K562 (cell line): ENCODE measurements around the gene SIRT7. TPM values are rescaled to one million over a fixed set of nuclear protein-coding genes. Genes with fewer than 3 reads are reported as not detected.

Experiments used
- ARID1B ChIP-seq: fragments of 450-650 bp; IDR thresholded peaks from 2 replicates; pipeline ENCODE4 v1.6.1; 2016; ENCODE audit warnings: antibody characterized with exemption, mild to moderate bottlenecking, inconsistent platforms
- BHLHE40 ChIP-seq: IDR thresholded peaks from 2 replicates; pipeline ENCODE4 v1.6.1; 2011; ENCODE audit warnings: low read length, improper control_type of control experiment
- CUX1 ChIP-seq: fragments of 200-800 bp; sonication (Bioruptor generic); IDR thresholded peaks from 2 replicates; pipeline ENCODE4 v1.6.1; 2016; ENCODE audit warnings: missing genetic modification characterization, missing compliant biosample characterization
- FOXM1 ChIP-seq, 2 experiments: fragments of 450-650 bp in 1 of 2; sonication (generic) in 1 of 2; formaldehyde crosslinking in 1 of 2; IDR thresholded peaks; 2 replicates each; pipeline versions ENCODE4 v1.6.1 to v1.9.0; 2017 to 2022; ENCODE audit warnings: low read depth in 2 of 2, mild to moderate bottlenecking in 2 of 2, missing genetic modification reagents in 1 of 2, moderate library complexity in 1 of 2
- LEF1 ChIP-seq: fragments of 450-650 bp; IDR thresholded peaks from 2 replicates; pipeline ENCODE4 v1.6.1; 2016; ENCODE audit warnings: mild to moderate bottlenecking
- NKRF ChIP-seq: fragments of 450-650 bp; IDR thresholded peaks from 2 replicates; pipeline ENCODE4 v1.6.1; 2016; ENCODE audit warnings: borderline replicate concordance
- NR2F6 ChIP-seq: fragments of 450-650 bp; formaldehyde crosslinking; IDR thresholded peaks from 2 replicates; pipeline ENCODE4 v1.4.0; 2020; ENCODE audit warnings: mild to moderate bottlenecking
- POLR2H ChIP-seq: IDR thresholded peaks from 2 replicates; pipeline ENCODE4 v1.6.1; 2016; ENCODE audit warnings: missing genetic modification characterization, low read depth, mild to moderate bottlenecking, control low read depth, missing compliant biosample characterization, moderate library complexity
- RBM25 ChIP-seq: fragments of 200-400 bp; formaldehyde crosslinking; IDR thresholded peaks from 2 replicates; pipeline ENCODE4 v1.6.1; 2018; ENCODE audit warnings: low read length, low read depth, moderate library complexity; ENCODE audit not compliant: severe bottlenecking
- SFPQ ChIP-seq: fragments of 200-400 bp; formaldehyde crosslinking; IDR thresholded peaks from 2 replicates; pipeline ENCODE4 v1.6.1; 2017; ENCODE audit warnings: mild to moderate bottlenecking, low read depth, low read length, moderate library complexity
- SMARCA4 ChIP-seq: fragments of 450-650 bp; IDR thresholded peaks from 2 replicates; pipeline ENCODE4 v1.6.1; 2016
- SRSF9 ChIP-seq: fragments of 200-400 bp; formaldehyde crosslinking; IDR thresholded peaks from 2 replicates; pipeline ENCODE4 v1.6.1; 2017; ENCODE audit warnings: low read depth, low read length, borderline replicate concordance
- ZBED1 ChIP-seq: IDR thresholded peaks from 2 replicates; pipeline ENCODE4 v1.6.1; 2014
- ZEB2 ChIP-seq: fragments of 450-650 bp; IDR thresholded peaks from 2 replicates; pipeline ENCODE4 v1.6.1; 2016
- ZNF124 ChIP-seq: sonication (generic); formaldehyde crosslinking; IDR thresholded peaks from 2 replicates; pipeline ENCODE4 v1.8.1; 2022; ENCODE audit warnings: missing genetic modification reagents
- ZSCAN29 ChIP-seq: fragments of 450-650 bp; IDR thresholded peaks from 2 replicates; pipeline ENCODE4 v1.6.1; 2017
- ZSCAN32 ChIP-seq: fragments of 450-650 bp; formaldehyde crosslinking; IDR thresholded peaks from 2 replicates; pipeline ENCODE4 v1.4.0; 2020; ENCODE audit warnings: mild to moderate bottlenecking, moderate library complexity
- polyA plus RNA-seq, 8 experiments: library from polyadenylated mRNA; depleted of rRNA in 4 of 8; stranded (reverse) in 5 of 8; unstranded in 3 of 8; fragments of >200 nt; fragmentation: Nextera tagmentation in 2 of 8; fragmentation: Illumina TruSeq in 1 of 8; extraction: Ambion mirVana in 2 of 8; extraction: Trizol in 1 of 8; gene quantifications; 2 replicates each; pipeline versions ENCODE4 v1.2.1 to v1.2.3, GENCODE V29; 2011 to 2014; ENCODE audit warnings: inconsistent platforms in 1 of 8, missing spikeins in 1 of 8
- total RNA-seq, 7 experiments: library from RNA; depleted of rRNA in 6 of 7; stranded (reverse); fragments of >200 nt in 6 of 7; fragmentation: Illumina TruSeq in 2 of 7; extraction: Trizol in 2 of 7; gene quantifications; 2 replicates each; pipeline versions ENCODE4 v1.2.1 to v1.2.3, GENCODE V29; 2011 to 2021; ENCODE audit warnings: low replicate concordance in 1 of 7

SIRT7 gene
- total and polyA plus RNA-seq, 9 of the 15 experiments (the other 6 are each of a cell fraction or from before 2014, with no cell fraction given), result 1.6 to 54.8 (median 20.3) TPM

GRCh38 chr17:81926451-81927151, 8.6 kb upstream of the SIRT7 start (continued):
- TF ChIP-seq SFPQ, result no peak
- TF ChIP-seq RBM25, result no peak
- TF ChIP-seq ARID1B, result peak; percentile 76
- TF ChIP-seq SMARCA4, result peak; percentile 73
- TF ChIP-seq SRSF9, result no peak
- TF ChIP-seq ZEB2, result peak; percentile 68
- no peak for TF ChIP-seq ZNF124 (CRISPR knock-in tag)
- no peak for TF ChIP-seq POLR2H
- TF ChIP-seq LEF1, result 0 out of 2 replicates have a peak, but pooled peaks have one; percentile 25
- peak; percentile 96 for TF ChIP-seq BHLHE40
- TF ChIP-seq CUX1 (CRISPR knock-in tag), result no peak
- peak; percentile 62; the same call in 1 of the 2 replicates for TF ChIP-seq NKRF
- no peak for TF ChIP-seq NR2F6 (CRISPR knock-in tag)
- TF ChIP-seq ZSCAN29, result no peak
- no peak for TF ChIP-seq ZBED1
- no peak for TF ChIP-seq ZSCAN32 (CRISPR knock-in tag)
- no peak for TF ChIP-seq FOXM1 (IDR thresholded peaks at IDR 0.05; ENCODE audit: low read depth)
- 0 out of 2 replicates have a peak, but pooled peaks have one; percentile 3 for TF ChIP-seq FOXM1 (CRISPR knock-in tag; IDR thresholded peaks at IDR 0.05; ENCODE audit: low read depth)
